Progenitor cell of endocrine pancreas (in vitro differentiated cells): ENCODE results near the gene CENPK. TPM values are rescaled to one million over a fixed set of nuclear protein-coding genes. Genes with fewer than 3 reads are reported as not detected.

Experiments
- DNase-seq: peaks from one replicate; pipeline ENCODE4 v3.0.0; 2021; ENCODE audit warnings: low spot score; ENCODE audit not compliant: unreplicated experiment
- H3K27ac Mint-ChIP-seq: 2 replicates; pipeline ENCODE4 v1.8.0; 2021; ENCODE audit warnings: mild to moderate bottlenecking, moderate library complexity, mixed read lengths
- H3K27me3 Mint-ChIP-seq: 2 replicates; pipeline ENCODE4 v1.8.0; 2021; ENCODE audit warnings: mixed read lengths
- H3K36me3 Mint-ChIP-seq: 2 replicates; pipeline ENCODE4 v1.8.0; 2022; ENCODE audit warnings: mixed read lengths; ENCODE audit not compliant: insufficient read depth
- H3K4me1 Mint-ChIP-seq: 2 replicates; pipeline ENCODE4 v1.8.0; 2021; ENCODE audit warnings: low read depth, mixed read lengths
- H3K4me3 Mint-ChIP-seq: 2 replicates; pipeline ENCODE4 v1.8.0; 2021; ENCODE audit warnings: low read depth, mild to moderate bottlenecking, moderate library complexity, mixed read lengths
- H3K9me3 Mint-ChIP-seq: 2 replicates; pipeline ENCODE4 v1.8.0; 2021; ENCODE audit warnings: low read depth, mixed read lengths
- CTCF ChIP-seq: fragments of 200-600 bp; sonication (generic); IDR thresholded peaks from one replicate; pipeline ENCODE4 v1.5.0; 2021; ENCODE audit warnings: antibody characterized with exemption, mild to moderate bottlenecking; ENCODE audit not compliant: unreplicated experiment
- total RNA-seq: library from RNA; stranded (reverse); gene quantifications from 2 replicates; pipeline ENCODE4 v1.2.1, GENCODE V29; 2021

CENPK gene
- total RNA-seq, 1 donor from 2014 or later = 36.3 TPM

DNA sequence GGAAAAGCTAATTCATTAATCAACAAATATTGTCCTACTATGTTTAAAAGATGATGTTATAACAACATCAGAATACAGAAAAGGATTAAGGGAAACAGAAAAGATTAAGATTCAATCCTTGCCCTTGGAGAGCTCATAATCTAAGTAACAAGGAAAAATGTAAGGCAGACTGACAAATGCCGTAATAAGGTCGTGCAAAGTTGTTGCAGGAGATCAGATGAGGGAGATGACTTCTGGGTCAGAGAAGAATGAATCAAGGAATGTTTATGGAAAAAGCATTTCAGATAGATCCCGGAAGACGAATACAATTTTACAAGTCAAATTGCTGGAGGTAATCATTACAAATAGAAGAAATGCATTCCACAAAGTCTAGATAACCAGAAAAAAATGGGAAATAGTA is 87.6 kb downstream of the CENPK start:
- no peak for TF ChIP-seq CTCF
- no peak overlapping the region for H3K4me3 Mint-ChIP-seq
- no peaks in the 10 kb centered on the region for H3K9me3 Mint-ChIP-seq
- no peak for DNase-seq
- H3K27ac Mint-ChIP-seq = no peak overlapping the region
- H3K36me3 Mint-ChIP-seq = no peaks in the 10 kb centered on the region
- H3K4me1 Mint-ChIP-seq = peaks cover 2% of the 10 kb centered on the region
- no peaks in the 10 kb centered on the region for H3K27me3 Mint-ChIP-seq

- Mint-ChIP-seq H3K27ac (no peak overlapping the region), H3K4me1 (peaks cover 2% of the 10 kb centered on the region), H3K4me3 (no peak overlapping the region)
These were observed 88.7 kb downstream of the CENPK start for GRCh38 chr5:65474130-65474711.

GRCh38 chr5:65468633-65469032 is 94.3 kb downstream of the CENPK start:
- Mint-ChIP-seq H3K4me3 (no peak overlapping the region), H3K9me3 (no peaks in the 10 kb centered on the region), H3K27me3 (no peaks in the 10 kb centered on the region), H3K27ac (no peak overlapping the region), H3K36me3 (no peaks in the 10 kb centered on the region), H3K4me1 (peaks cover 2% of the 10 kb centered on the region)
- no peak for DNase-seq
- TF ChIP-seq CTCF = no peak

More at GRCh38 chr5:65474130-65474711, 88.7 kb downstream of the CENPK start:
- Mint-ChIP-seq H3K36me3 (no peaks in the 10 kb centered on the region), H3K9me3 (no peaks in the 10 kb centered on the region), H3K27me3 (no peaks in the 10 kb centered on the region)
- no peak for TF ChIP-seq CTCF
- no peak for DNase-seq

Other genes starting within 250 kb of the CENPK start
- gene ADAMTS6, start 81.2 kb downstream of the CENPK start, total RNA-seq = 12.3 and 13.0 TPM in 2 replicates
- gene PPWD1, start 128 bp upstream of the CENPK start, total RNA-seq = 55.5 and 56.9 TPM in 2 replicates
- 14.9 and 17.1 TPM in 2 replicates for gene TRIM23, start 61.2 kb upstream of the CENPK start, total RNA-seq
- 4.0 and 4.2 TPM in 2 replicates for gene SHLD3, start 61.9 kb upstream of the CENPK start, total RNA-seq
- gene TRAPPC13, start 61.9 kb upstream of the CENPK start, total RNA-seq = 20.8 and 22.8 TPM in 2 replicates
- 7.8 and 10.7 TPM in 2 replicates for gene SGTB, start 158.9 kb upstream of the CENPK start, total RNA-seq
- gene NLN, start 159.0 kb upstream of the CENPK start, total RNA-seq = 65.1 and 69.4 TPM in 2 replicates